ENCODE measurements around the gene ENTPD5. TPM values are rescaled to one million over a fixed set of nuclear protein-coding genes. Genes with fewer than 3 reads are reported as not detected.
"Not testable (repeated sequence)": the region's sequence is repeated elsewhere in the genome, so short reads cannot be mapped to it uniquely, and the experiment has no call there.

ENTPD5 gene
- total RNA-seq, 2 donors from 2014 or later = 130 to 153 TPM

DNA sequence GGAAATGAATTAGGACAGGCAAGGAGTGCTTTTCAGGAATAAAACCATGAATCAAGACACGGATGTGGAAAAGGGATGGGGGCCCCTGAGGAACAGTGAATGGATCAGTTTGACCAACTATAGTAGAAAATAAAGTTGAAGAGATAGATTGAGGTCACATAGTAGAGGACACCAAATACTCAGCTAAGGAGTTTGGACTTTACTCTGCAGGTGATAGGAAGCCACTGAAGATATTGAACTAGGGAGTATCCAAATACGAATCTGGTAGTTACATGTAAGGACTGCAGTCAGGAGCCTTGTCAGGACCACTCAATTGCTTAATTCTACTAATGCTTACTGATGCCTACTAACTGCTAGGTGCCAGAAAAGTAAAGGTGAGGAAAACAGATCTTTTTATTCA lies 20.4 kb downstream of the ENTPD5 start:
- TF ChIP-seq, protein P1, sequence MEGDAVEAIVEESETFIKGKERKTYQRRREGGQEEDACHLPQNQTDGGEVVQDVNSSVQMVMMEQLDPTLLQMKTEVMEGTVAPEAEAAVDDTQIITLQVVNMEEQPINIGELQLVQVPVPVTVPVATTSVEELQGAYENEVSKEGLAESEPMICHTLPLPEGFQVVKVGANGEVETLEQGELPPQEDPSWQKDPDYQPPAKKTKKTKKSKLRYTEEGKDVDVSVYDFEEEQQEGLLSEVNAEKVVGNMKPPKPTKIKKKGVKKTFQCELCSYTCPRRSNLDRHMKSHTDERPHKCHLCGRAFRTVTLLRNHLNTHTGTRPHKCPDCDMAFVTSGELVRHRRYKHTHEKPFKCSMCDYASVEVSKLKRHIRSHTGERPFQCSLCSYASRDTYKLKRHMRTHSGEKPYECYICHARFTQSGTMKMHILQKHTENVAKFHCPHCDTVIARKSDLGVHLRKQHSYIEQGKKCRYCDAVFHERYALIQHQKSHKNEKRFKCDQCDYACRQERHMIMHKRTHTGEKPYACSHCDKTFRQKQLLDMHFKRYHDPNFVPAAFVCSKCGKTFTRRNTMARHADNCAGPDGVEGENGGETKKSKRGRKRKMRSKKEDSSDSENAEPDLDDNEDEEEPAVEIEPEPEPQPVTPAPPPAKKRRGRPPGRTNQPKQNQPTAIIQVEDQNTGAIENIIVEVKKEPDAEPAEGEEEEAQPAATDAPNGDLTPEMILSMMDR (IDR thresholded peaks at IDR 0.05) = no peak
- DNase-seq = no peak
- no peak overlapping the region for H3K4me3 ChIP-seq
- H3K9ac ChIP-seq (ENCODE audit: low read depth in 2 of 2, low read length in 2 of 2) = peak overlapping the region in 1 of 2 donors; percentile 89
- peaks cover 3% of the 10 kb centered on the region for H3K4me1 ChIP-seq
- no peaks in the 10 kb centered on the region for H3K36me3 ChIP-seq
- peak overlapping the region; percentile 89 for H3K27ac ChIP-seq
- intact Hi-C loops (cut with DNase I) = no loop called here
- H3K27me3 ChIP-seq = no peaks in the 10 kb centered on the region
- H3K9me3 ChIP-seq = no peaks in the 10 kb centered on the region

DNA sequence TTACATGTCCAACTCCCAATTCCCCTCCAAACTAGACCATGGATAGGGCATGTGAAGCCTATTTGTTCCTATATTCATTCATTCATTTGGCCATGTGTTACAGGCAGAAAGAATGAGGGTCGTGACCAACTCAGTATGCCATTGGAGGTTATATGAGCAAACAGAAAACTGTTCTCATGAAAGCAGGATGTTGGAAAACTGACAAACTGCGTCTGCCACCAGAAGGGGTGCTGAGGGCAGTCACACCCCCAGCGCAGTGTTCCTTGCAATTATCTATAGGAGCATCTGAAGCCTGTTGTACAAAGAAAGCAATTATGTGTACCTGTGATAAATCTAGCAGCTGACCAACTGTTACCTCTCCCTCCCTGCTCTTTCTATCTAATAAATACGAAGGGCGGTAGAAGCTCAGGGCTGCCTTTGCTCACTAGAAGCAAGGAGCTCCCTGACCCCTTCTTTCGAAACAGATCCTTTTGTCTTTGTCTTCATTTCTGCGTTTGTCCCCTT lies 21.1 kb downstream of the ENTPD5 start:
- peak; percentile 70 for DNase-seq
- intact Hi-C loops (cut with DNase I) = no loop called here
- H3K9ac ChIP-seq (ENCODE audit: low read depth in 2 of 2, low read length in 2 of 2) = peak overlapping the region; percentile 33 to 89
- H3K27ac ChIP-seq = peak overlapping the region; percentile 89
- H3K9me3 ChIP-seq = no peaks in the 10 kb centered on the region
- peaks cover 4% of the 10 kb centered on the region for H3K4me1 ChIP-seq
- no peaks in the 10 kb centered on the region for H3K27me3 ChIP-seq
- no peaks in the 10 kb centered on the region for H3K36me3 ChIP-seq
- H3K4me3 ChIP-seq = no peak overlapping the region
- TF ChIP-seq, protein P1 (IDR thresholded peaks at IDR 0.05) = no peak

DNA sequence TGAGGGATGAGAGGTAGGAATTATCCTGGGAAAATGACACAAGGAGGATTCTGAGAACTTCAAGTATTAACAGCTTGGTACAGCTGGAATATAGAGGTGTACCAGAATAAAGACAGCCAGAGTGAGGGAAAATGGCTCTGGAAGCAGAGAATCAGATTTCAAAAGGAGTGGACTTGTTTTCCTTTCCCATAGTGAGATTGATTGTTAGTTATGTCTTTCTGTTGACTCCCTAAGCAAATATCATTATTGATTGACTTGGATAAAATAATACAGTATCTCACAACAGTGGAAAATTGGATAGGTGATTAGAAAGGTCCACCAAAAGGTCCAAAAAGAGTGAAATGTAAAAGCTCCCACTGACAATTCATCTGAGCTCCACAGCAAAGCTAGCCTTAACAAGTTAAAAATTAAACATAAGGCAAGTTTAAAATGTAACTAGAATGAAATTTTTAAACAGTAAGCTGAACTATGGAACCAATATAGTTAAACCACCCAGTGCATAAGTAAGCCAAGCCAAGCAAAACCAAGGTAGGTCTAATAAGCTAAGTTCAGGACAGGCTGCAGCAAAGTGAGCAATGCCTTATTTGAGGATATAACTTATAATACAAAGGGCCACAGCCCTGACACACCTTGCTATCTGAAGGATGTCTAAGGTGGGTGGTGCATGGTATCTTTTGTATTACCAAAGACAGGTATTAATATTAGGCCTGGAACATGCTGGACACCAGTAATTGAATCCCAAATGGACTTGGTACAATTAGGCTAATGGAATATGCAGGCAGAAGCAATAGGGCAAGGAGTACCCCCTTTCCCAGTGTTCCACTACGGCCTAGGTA lies 21.8 kb downstream of the ENTPD5 start:
- no peak overlapping the region for H3K4me3 ChIP-seq
- H3K27me3 ChIP-seq = no peaks in the 10 kb centered on the region
- H3K4me1 ChIP-seq = peaks cover 4% of the 10 kb centered on the region
- TF ChIP-seq, protein P1 (IDR thresholded peaks at IDR 0.05) = no peak
- peak overlapping the region; percentile 89 for H3K27ac ChIP-seq
- H3K9me3 ChIP-seq = no peaks in the 10 kb centered on the region
- H3K36me3 ChIP-seq = no peaks in the 10 kb centered on the region
- peak overlapping the region in 1 of 2 donors; percentile 89 for H3K9ac ChIP-seq (ENCODE audit: low read depth in 2 of 2, low read length in 2 of 2)
- peak; percentile 59 for DNase-seq
- intact Hi-C loops (cut with DNase I) = no loop called here

DNA sequence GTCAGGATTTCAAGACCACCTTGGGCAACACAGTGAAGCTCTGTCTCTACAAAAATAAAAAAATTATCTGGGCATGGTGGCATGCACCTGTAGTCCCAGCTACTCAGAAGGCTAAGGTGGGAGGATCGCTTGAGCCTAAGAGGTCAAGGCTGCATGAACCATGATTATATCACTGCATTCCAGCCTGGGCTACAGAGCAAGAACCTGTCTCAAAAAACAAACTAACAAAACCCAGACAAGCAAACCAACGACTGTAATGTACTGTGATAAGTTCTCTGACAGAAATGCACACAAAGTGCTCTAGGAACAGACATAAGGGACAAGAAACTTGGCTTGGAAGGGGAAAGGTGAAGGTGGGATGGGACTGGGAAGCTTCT lies 22.4 kb downstream of the ENTPD5 start:
- Histone ChIP-seq H3K9me3 (no peaks in the 10 kb centered on the region), H3K27ac (peak overlapping the region; percentile 89), H3K27me3 (no peaks in the 10 kb centered on the region), H3K4me1 (peaks cover 4% of the 10 kb centered on the region), H3K4me3 (no peak overlapping the region), H3K9ac (ENCODE audit: low read depth in 2 of 2, low read length in 2 of 2) (peak overlapping the region; percentile 6 to 89), H3K36me3 (no peaks in the 10 kb centered on the region)
- TF ChIP-seq, protein P1 (IDR thresholded peaks at IDR 0.05) = no peak
- no peak for DNase-seq
- intact Hi-C loops (cut with DNase I) = no loop called here

DNA sequence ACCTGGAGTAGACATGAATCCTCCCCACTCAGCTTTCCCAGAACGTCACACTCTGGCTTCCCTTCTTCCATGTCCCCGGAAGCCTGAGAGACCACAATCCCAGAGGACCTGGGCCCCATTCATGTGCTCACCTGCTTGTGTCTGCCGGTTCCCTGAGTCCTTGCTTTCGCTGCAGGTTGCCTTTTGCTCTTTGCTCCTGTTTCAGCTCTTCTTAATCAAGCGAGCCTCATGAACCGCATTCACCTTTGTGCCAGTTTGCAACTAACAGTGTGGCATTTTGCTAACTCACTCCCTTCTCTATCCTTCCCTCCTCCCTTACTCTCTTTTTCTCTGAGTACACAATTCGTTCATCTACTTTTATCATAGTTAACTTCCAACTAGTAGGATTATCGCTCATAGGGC lies 23.1 kb downstream of the ENTPD5 start:
- Histone ChIP-seq H3K4me3 (peak overlapping the region; percentile 27), H3K9ac (ENCODE audit: low read depth in 2 of 2, low read length in 2 of 2) (peak overlapping the region in 1 of 2 donors; percentile 89), H3K9me3 (no peaks in the 10 kb centered on the region), H3K36me3 (no peaks in the 10 kb centered on the region), H3K27me3 (no peaks in the 10 kb centered on the region), H3K27ac (peak overlapping the region; percentile 89), H3K4me1 (peaks cover 4% of the 10 kb centered on the region)
- TF ChIP-seq, protein P1 (IDR thresholded peaks at IDR 0.05) = no peak
- intact Hi-C loops (cut with DNase I) = no loop called here
- DNase-seq = peak; percentile 68

DNA sequence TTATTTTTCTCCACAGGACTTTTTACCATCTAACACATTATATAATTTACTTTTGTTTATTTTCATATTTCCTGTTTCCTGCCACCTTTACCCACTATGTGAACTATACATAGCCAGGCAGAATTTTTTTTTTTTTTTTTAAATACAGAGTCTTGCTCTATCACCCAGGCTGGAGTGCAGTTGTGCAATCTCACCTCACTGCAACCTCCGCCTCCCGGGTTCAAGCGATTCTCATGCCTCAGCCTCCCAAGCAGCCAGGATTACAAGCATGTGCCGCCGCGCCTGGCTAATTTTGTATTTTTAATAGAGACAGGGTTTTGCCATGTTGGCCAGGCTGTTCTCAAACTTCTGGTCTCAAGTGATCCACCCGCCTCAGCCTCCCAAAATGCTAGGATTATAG lies 24.2 kb downstream of the ENTPD5 start:
- Histone ChIP-seq H3K27ac (peak overlapping the region; percentile 89), H3K4me3 (peak overlapping the region; percentile 27), H3K9ac (ENCODE audit: low read depth in 2 of 2, low read length in 2 of 2) (peak overlapping the region; percentile 30 to 89)
- intact Hi-C loops (cut with DNase I); H3K9me3 ChIP-seq; H3K4me1 ChIP-seq; H3K36me3 ChIP-seq; H3K27me3 ChIP-seq: not testable (repeated sequence)
- peak; percentile 70 for DNase-seq
